NCI-H774 (cell line): ENCODE results near the gene NKD1.
A peak's percentile ranks its signal among the peaks of the same experiment; 100 is the strongest.

ENCODE experiments used
- DNase-seq: peaks from one replicate; lab custom pipeline; 2025; lab: John Stamatoyannopoulos, UW

The NKD1 gene

GRCh38 chr16:50645563-50646220 lies 97.5 kb downstream of the NKD1 start:
- DNase-seq, result no peak

GRCh38 chr16:50646345-50646744 lies 98.1 kb downstream of the NKD1 start:
- DNase-seq, result no peak

GRCh38 chr16:50651835-50652438 lies 103.7 kb downstream of the NKD1 start:
- DNase-seq, result no peak

GRCh38 chr16:50652836-50653425 lies 104.7 kb downstream of the NKD1 start:
- DNase-seq, result no peak

- no peak for DNase-seq
Observed at GRCh38 chr16:50653633-50654519, 105.7 kb downstream of the NKD1 start.

GRCh38 chr16:50655558-50656055 lies 107.4 kb downstream of the NKD1 start:
- no peak for DNase-seq

GRCh38 chr16:50657241-50657640 lies 109.0 kb downstream of the NKD1 start:
- no peak for DNase-seq

- no peak for DNase-seq
Observed at GRCh38 chr16:50659806-50660205, 111.6 kb downstream of the NKD1 start.

GRCh38 chr16:50662306-50662940 lies 114.2 kb downstream of the NKD1 start:
- no peak for DNase-seq

- DNase-seq, result no peak
Observed at GRCh38 chr16:50664270-50664669, 116.1 kb downstream of the NKD1 start.

GRCh38 chr16:50665128-50665878 lies 117.1 kb downstream of the NKD1 start:
- DNase-seq, result peak; percentile 65

- DNase-seq, result no peak
Observed at GRCh38 chr16:50666658-50667496, 118.7 kb downstream of the NKD1 start.

GRCh38 chr16:50667497-50668367 lies 119.5 kb downstream of the NKD1 start:
- no peak for DNase-seq

- no peak for DNase-seq
Observed at GRCh38 chr16:50668368-50669008, 120.3 kb downstream of the NKD1 start.

GRCh38 chr16:50669741-50670140 lies 121.5 kb downstream of the NKD1 start:
- no peak for DNase-seq

GRCh38 chr16:50670476-50670875 lies 122.3 kb downstream of the NKD1 start:
- no peak for DNase-seq

GRCh38 chr16:50671644-50672260 lies 123.6 kb downstream of the NKD1 start:
- DNase-seq, result no peak
